K562 (cell line): Measurements from ENCODE around the gene OLIG1. TPM values are rescaled to one million over a fixed set of nuclear protein-coding genes. Genes with fewer than 3 reads are reported as not detected.

Experiments
- ATAC-seq: fragments of 200-7000 bp; cut with Tn5 transposase; 3 replicates; pipeline ENCODE4 v1.9.1; 2020; ENCODE audit warnings: moderate library complexity
- BruUV-seq: library from RNA; stranded (reverse); fragments of 400-500 nt; replicated peaks from 2 replicates; lab custom pipeline; 2021; lab: Mats Ljungman, UMichigan
- CTCF ChIA-PET: fragments of 300-600 bp; formaldehyde crosslinking; extraction: SDS; loops from one replicate; lab custom pipeline; 2021; ENCODE audit warnings: low intra/inter-chr PET ratio; lab: Yijun Ruan, JAX
- POLR2A ChIA-PET: fragments of 300-600, 350-650 bp; sonication (Branson Sonifier 250); formaldehyde crosslinking; extraction: SDS; loops from one replicate; lab custom pipeline; 2021; ENCODE audit warnings: antibody characterized with exemption, inconsistent platforms; lab: Yijun Ruan, JAX
- DNase-seq, 4 experiments: peaks; one replicate each; pipeline versions ENCODE4 v3.0.0 to v3.0.0-alpha.2; 2011 to 2018; ENCODE audit warnings: low spot score in 3 of 4, mixed read lengths in 3 of 4; ENCODE audit errors: extremely low read depth in 1 of 4
- FAIRE-seq: peaks from 2 replicates; lab custom pipeline; 2011; peaks lifted over from hg19 to GRCh38; lab: Jason Lieb, UNC
- H2AFZ ChIP-seq: 2 replicates; pipeline ENCODE4 v1.6.0; 2011; ENCODE audit warnings: low read depth, low read length, control low read depth, inconsistent platforms
- H3K27ac ChIP-seq: fragments of 200-600 bp; 3 replicates; pipeline ENCODE4 v1.8.0; 2011; ENCODE audit warnings: low read depth, mild to moderate bottlenecking, control low read depth, inconsistent platforms, low read length, moderate library complexity, mixed read lengths; ENCODE audit errors: extremely low read depth
- H3K27me3 ChIP-seq, 2 experiments: fragments of 300-600 bp in 1 of 2; 2 replicates in 1 of 2; 3 replicates in 1 of 2; pipeline versions ENCODE4 v1.6.0 to v1.8.0; 2011; ENCODE audit warnings: inconsistent platforms in 2 of 2, low read length in 2 of 2, mild to moderate bottlenecking in 1 of 2, mixed read lengths in 1 of 2, moderate library complexity in 1 of 2; ENCODE audit not compliant: control insufficient read depth in 2 of 2, insufficient read depth in 2 of 2
- H3K36me3 ChIP-seq: fragments of 300-600 bp; 3 replicates; pipeline ENCODE4 v1.8.0; 2011; ENCODE audit warnings: mild to moderate bottlenecking, low read length, inconsistent platforms; ENCODE audit not compliant: control insufficient read depth, insufficient read depth
- H3K4me1 ChIP-seq, 2 experiments: fragments of 200-600 bp in 1 of 2; replicated peaks in 1 of 2; 2 replicates in 1 of 2; 3 replicates in 1 of 2; pipeline versions ENCODE4 v1.5.1 to v1.8.0; 2011; ENCODE audit warnings: inconsistent platforms in 2 of 2, low read length in 2 of 2, mild to moderate bottlenecking in 1 of 2, mixed read lengths in 1 of 2, moderate library complexity in 1 of 2; ENCODE audit not compliant: control insufficient read depth in 2 of 2, insufficient read depth in 2 of 2
- H3K4me2 ChIP-seq: 2 replicates; pipeline ENCODE4 v1.6.1; 2011; ENCODE audit warnings: low read length, control low read depth, inconsistent platforms, mixed read lengths; ENCODE audit not compliant: insufficient read depth
- H3K4me3 ChIP-seq: fragments of 200-600 bp; sonication (generic), shearing (Covaris generic); 2 replicates; pipeline ENCODE4 v1.5.1; 2016; ENCODE audit warnings: control low read depth, inconsistent platforms
- H3K79me2 ChIP-seq: fragments of 200-600 bp; 3 replicates; pipeline ENCODE4 v1.8.0; 2011; ENCODE audit warnings: low read length, inconsistent platforms; ENCODE audit not compliant: control insufficient read depth, insufficient read depth
- H3K9ac ChIP-seq, 2 experiments: 2 replicates each; pipeline versions ENCODE4 v1.6.0 to v1.6.1; 2011; ENCODE audit warnings: low read depth in 2 of 2, low read length in 2 of 2, control low read depth in 1 of 2, inconsistent platforms in 1 of 2, mild to moderate bottlenecking in 1 of 2, mixed read lengths in 1 of 2; ENCODE audit not compliant: insufficient read depth in 1 of 2
- H3K9me1 ChIP-seq: one replicate; pipeline ENCODE4 v1.6.0; 2011; ENCODE audit warnings: inconsistent platforms, mild to moderate bottlenecking, low read length, moderate library complexity; ENCODE audit not compliant: control insufficient read depth, insufficient read depth
- H3K9me3 ChIP-seq: replicated peaks from 2 replicates; pipeline ENCODE4 v1.5.1; 2011; ENCODE audit warnings: low read depth, low read length, inconsistent platforms; ENCODE audit not compliant: control insufficient read depth, insufficient read depth
- H4K20me1 ChIP-seq: replicated peaks from 2 replicates; pipeline ENCODE4 v1.6.1; 2011; ENCODE audit warnings: low read length, inconsistent platforms, mixed read lengths; ENCODE audit not compliant: control insufficient read depth, insufficient read depth
- ZNF609 ChIP-seq: sonication (generic); formaldehyde crosslinking; IDR thresholded peaks from 2 replicates; pipeline ENCODE4 v1.8.1; 2023; ENCODE audit warnings: missing genetic modification reagents, mild to moderate bottlenecking, borderline replicate concordance
- WGBS: fragments of 100-300 bp; shearing (Covaris generic); methylation state at CpG from one replicate; pipeline ENCODE4 v1.1.6; 2016; ENCODE audit warnings: low coverage, mixed read lengths; ENCODE audit not compliant: insufficient coverage; ENCODE audit errors: missing lambda C conversion rate; 5-methylcytosine and 5-hydroxymethylcytosine counted together
- in situ Hi-C: fragments of 300-500 bp; cut with MboI; formaldehyde crosslinking; loops from 4 replicates; pipeline ENCODE4 v1.15.0; 2018; ENCODE audit warnings: inconsistent platforms, mixed read lengths
- intact Hi-C: fragments of 100-400 bp; cut with micrococcal nuclease; formaldehyde crosslinking; loops from 2 replicates; pipeline ENCODE4 v1.14.2; 2022
- polyA plus RNA-seq, 8 experiments: library from polyadenylated mRNA; depleted of rRNA in 4 of 8; stranded (reverse) in 5 of 8; unstranded in 3 of 8; fragments of >200 nt; fragmentation: Nextera tagmentation in 2 of 8; fragmentation: Illumina TruSeq in 1 of 8; extraction: Ambion mirVana in 2 of 8; extraction: Trizol in 1 of 8; gene quantifications; 2 replicates each; pipeline versions ENCODE4 v1.2.1 to v1.2.3, GENCODE V29; 2011 to 2014; ENCODE audit warnings: inconsistent platforms in 1 of 8, missing spikeins in 1 of 8
- total RNA-seq, 7 experiments: library from RNA; depleted of rRNA in 6 of 7; stranded (reverse); fragments of >200 nt in 6 of 7; fragmentation: Illumina TruSeq in 2 of 7; extraction: Trizol in 2 of 7; gene quantifications; 2 replicates each; pipeline versions ENCODE4 v1.2.1 to v1.2.3, GENCODE V29; 2011 to 2021; ENCODE audit warnings: low replicate concordance in 1 of 7

OLIG1 gene
- total and polyA plus RNA-seq, 9 of the 15 experiments (the other 6 are each of a cell fraction or from before 2014, with no cell fraction given) = not detected

DNA sequence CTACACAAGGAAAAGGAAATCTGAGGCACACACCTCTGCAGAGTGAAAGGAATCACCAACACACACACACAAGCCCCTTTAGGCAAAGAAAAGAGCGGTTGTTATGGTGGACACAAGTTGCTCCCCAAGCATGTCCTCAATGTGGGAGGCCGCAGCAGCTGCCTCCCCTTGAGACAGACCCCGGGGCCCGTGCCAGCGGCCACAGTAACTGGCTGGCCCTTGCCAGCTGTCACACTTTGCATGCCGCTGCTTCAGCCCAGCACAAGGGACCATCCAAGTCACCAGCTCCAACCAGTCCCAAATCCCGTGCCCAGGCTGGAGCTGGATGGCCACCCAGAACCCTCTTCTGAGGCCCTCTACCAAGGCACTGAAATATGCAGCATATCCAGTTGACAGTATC, 2.9 kb upstream of the OLIG1 start:
- H3K4me1 ChIP-seq = peaks cover 0 to 22% of the 10 kb centered on the region in 2 experiments; a peak in 2 of 5 replicates
- no peak overlapping the region for H2AFZ ChIP-seq
- no peak overlapping the region for H3K27ac ChIP-seq
- no peak for FAIRE-seq
- H4K20me1 ChIP-seq = no peaks in the 10 kb centered on the region
- in situ Hi-C loops (no loop called here), intact Hi-C loops (no loop called here)
- WGBS = 0% methylated on average over 7 of the region's 7 CpGs
- DNase-seq = no peak
- peaks cover 29 to 48% of the 10 kb centered on the region in 2 experiments; a peak in 3 of 5 replicates for H3K27me3 ChIP-seq
- ATAC-seq = no peak
- BruUV-seq = no TSS peak
- no peaks in the 10 kb centered on the region for H3K36me3 ChIP-seq
- no peak overlapping the region for H3K9ac ChIP-seq
- H3K9me1 ChIP-seq = peaks cover 4% of the 10 kb centered on the region
- CTCF ChIA-PET = no interaction called here
- no peak overlapping the region for H3K4me3 ChIP-seq
- no peaks in the 10 kb centered on the region for H3K79me2 ChIP-seq
- no peak for TF ChIP-seq ZNF609 (CRISPR knock-in tag)
- 0 out of 2 replicates have a peak, but pooled peaks cover 1% of the 10 kb centered on the region for H3K9me3 ChIP-seq
- POLR2A ChIA-PET = no interaction called here
- H3K4me2 ChIP-seq = no peak overlapping the region
